ENCODE data around the gene KRTAP3-1. TPM values are rescaled to one million over a fixed set of nuclear protein-coding genes. Genes with fewer than 3 reads are reported as not detected.

Gene KRTAP3-1
- polyA plus RNA-seq, 4 donors, result not detected

GRCh38 chr17:40980596-40980995, 28.3 kb downstream of the KRTAP3-1 start:
- DNase-seq (ENCODE audit: low read depth in 4 of 4, low spot score in 3 of 4), result no peak

GRCh38 chr17:40980117-40980516, 28.8 kb downstream of the KRTAP3-1 start:
- DNase-seq (ENCODE audit: low read depth in 4 of 4, low spot score in 3 of 4), result no peak

GRCh38 chr17:40978575-40979151, 30.3 kb downstream of the KRTAP3-1 start:
- no peak for DNase-seq (ENCODE audit: low read depth in 4 of 4, low spot score in 3 of 4)

GRCh38 chr17:40975516-40975915, 33.4 kb downstream of the KRTAP3-1 start:
- no peak for DNase-seq (ENCODE audit: low read depth in 4 of 4, low spot score in 3 of 4)

GRCh38 chr17:40974366-40974765, 34.6 kb downstream of the KRTAP3-1 start:
- DNase-seq (ENCODE audit: low read depth in 4 of 4, low spot score in 3 of 4), result no peak

- no peak for DNase-seq (ENCODE audit: low read depth in 4 of 4, low spot score in 3 of 4)
Measured at GRCh38 chr17:40967582-40967981, 41.3 kb downstream of the KRTAP3-1 start.

- no peak for DNase-seq (ENCODE audit: low read depth in 4 of 4, low spot score in 3 of 4)
Measured at GRCh38 chr17:40966848-40967247, 42.1 kb downstream of the KRTAP3-1 start, which contains the start of gene KRT39. Gene KRT39, minus strand, starts transcription at chr17:40966948. Its CDS starts 92 bp downstream, at chr17:40966856.

- DNase-seq (ENCODE audit: low read depth in 4 of 4, low spot score in 3 of 4), result no peak
Measured at GRCh38 chr17:40963838-40964237, 45.1 kb downstream of the KRTAP3-1 start.

- no peak for DNase-seq (ENCODE audit: low read depth in 4 of 4, low spot score in 3 of 4)
Measured at GRCh38 chr17:40962059-40962561, 46.8 kb downstream of the KRTAP3-1 start.

GRCh38 chr17:40961591-40961990, 47.3 kb downstream of the KRTAP3-1 start:
- DNase-seq (ENCODE audit: low read depth in 4 of 4, low spot score in 3 of 4), result no peak

GRCh38 chr17:40960144-40960543, 48.8 kb downstream of the KRTAP3-1 start:
- DNase-seq (ENCODE audit: low read depth in 4 of 4, low spot score in 3 of 4), result no peak

Other genes starting within 250 kb of the KRTAP3-1 start
- gene KRT26, start 236.9 kb downstream of the KRTAP3-1 start, polyA plus RNA-seq (ENCODE audit: insufficient read length in 4 of 4), result not detected
- gene KRT27, start 226.6 kb downstream of the KRTAP3-1 start, polyA plus RNA-seq (ENCODE audit: insufficient read length in 4 of 4), result under 1 TPM in 2 of 4 donors, not detected in 2; 0.24 to 0.53 TPM
- under 1 TPM in 1 of 4 donors, not detected in 3; 0.19 TPM for gene KRT28, start 209.2 kb downstream of the KRTAP3-1 start, polyA plus RNA-seq (ENCODE audit: insufficient read length in 4 of 4)
- 10 to 100 TPM; 49.3 to 60.0 (median 58.1) TPM for gene KRT10, start 186.5 kb downstream of the KRTAP3-1 start, polyA plus RNA-seq (ENCODE audit: insufficient read length in 4 of 4)
- gene KRT12, start 141.9 kb downstream of the KRTAP3-1 start, polyA plus RNA-seq (ENCODE audit: insufficient read length in 4 of 4), result under 1 TPM in 2 of 4 donors, not detected in 2; 0.10 to 0.27 TPM
- gene KRT20, start 123.9 kb downstream of the KRTAP3-1 start, polyA plus RNA-seq (ENCODE audit: insufficient read length in 4 of 4), result 1 to 10 TPM in 1 of 4 donors, under 1 TPM in 2, not detected in 1; 0.09 to 2.0 (median 0.58) TPM
- gene KRT23, start 71.5 kb downstream of the KRTAP3-1 start, polyA plus RNA-seq (ENCODE audit: insufficient read length in 4 of 4), result 1 to 10 TPM in 2 of 4 donors, under 1 TPM in 2; 0.52 to 2.1 (median 1.0) TPM
- gene KRT39, start 42.2 kb downstream of the KRTAP3-1 start, polyA plus RNA-seq (ENCODE audit: insufficient read length in 4 of 4), result not detected
- gene KRT40, start 24.8 kb downstream of the KRTAP3-1 start, polyA plus RNA-seq (ENCODE audit: insufficient read length in 4 of 4), result under 1 TPM in 1 of 4 donors, not detected in 3; 0.07 TPM
- gene KRTAP3-3, start 15.0 kb downstream of the KRTAP3-1 start, polyA plus RNA-seq (ENCODE audit: insufficient read length in 4 of 4), result not detected
- not detected for gene KRTAP3-2, start 9.2 kb downstream of the KRTAP3-1 start, polyA plus RNA-seq (ENCODE audit: insufficient read length in 4 of 4)
- not detected for gene KRTAP1-5, start 18.1 kb upstream of the KRTAP3-1 start, polyA plus RNA-seq (ENCODE audit: insufficient read length in 4 of 4)
- not detected for gene KRTAP1-4, start 21.1 kb upstream of the KRTAP3-1 start, polyA plus RNA-seq (ENCODE audit: insufficient read length in 4 of 4)
- not detected for gene KRTAP1-3, start 25.7 kb upstream of the KRTAP3-1 start, polyA plus RNA-seq (ENCODE audit: insufficient read length in 4 of 4)
- not detected for gene KRTAP1-1, start 32.3 kb upstream of the KRTAP3-1 start, polyA plus RNA-seq (ENCODE audit: insufficient read length in 4 of 4)
- gene KRTAP2-1, start 38.2 kb upstream of the KRTAP3-1 start, polyA plus RNA-seq (ENCODE audit: insufficient read length in 4 of 4), result not detected
- not detected for gene KRTAP2-2, start 46.1 kb upstream of the KRTAP3-1 start, polyA plus RNA-seq (ENCODE audit: insufficient read length in 4 of 4)
- gene KRTAP2-3, start 51.0 kb upstream of the KRTAP3-1 start, polyA plus RNA-seq (ENCODE audit: insufficient read length in 4 of 4), result not detected
- not detected for gene KRTAP2-4, start 56.8 kb upstream of the KRTAP3-1 start, polyA plus RNA-seq (ENCODE audit: insufficient read length in 4 of 4)
- gene KRTAP4-7, start 75.0 kb upstream of the KRTAP3-1 start, polyA plus RNA-seq (ENCODE audit: insufficient read length in 4 of 4), result not detected
- gene KRTAP4-8, start 89.0 kb upstream of the KRTAP3-1 start, polyA plus RNA-seq (ENCODE audit: insufficient read length in 4 of 4), result not detected
- not detected for gene KRTAP4-16, start 93.1 kb upstream of the KRTAP3-1 start, polyA plus RNA-seq (ENCODE audit: insufficient read length in 4 of 4)
- gene KRTAP4-9, start 96.3 kb upstream of the KRTAP3-1 start, polyA plus RNA-seq (ENCODE audit: insufficient read length in 4 of 4), result not detected
- gene KRTAP4-11, start 109.2 kb upstream of the KRTAP3-1 start, polyA plus RNA-seq (ENCODE audit: insufficient read length in 4 of 4), result not detected
- gene KRTAP4-12, start 115.1 kb upstream of the KRTAP3-1 start, polyA plus RNA-seq (ENCODE audit: insufficient read length in 4 of 4), result not detected
- not detected for gene KRTAP4-6, start 131.4 kb upstream of the KRTAP3-1 start, polyA plus RNA-seq (ENCODE audit: insufficient read length in 4 of 4)
- gene KRTAP4-5, start 140.7 kb upstream of the KRTAP3-1 start, polyA plus RNA-seq (ENCODE audit: insufficient read length in 4 of 4), result not detected
- gene KRTAP4-4, start 151.6 kb upstream of the KRTAP3-1 start, polyA plus RNA-seq (ENCODE audit: insufficient read length in 4 of 4), result not detected
- gene KRTAP4-3, start 159.1 kb upstream of the KRTAP3-1 start, polyA plus RNA-seq (ENCODE audit: insufficient read length in 4 of 4), result not detected
- gene KRTAP4-2, start 169.1 kb upstream of the KRTAP3-1 start, polyA plus RNA-seq (ENCODE audit: insufficient read length in 4 of 4), result not detected
- gene KRTAP4-1, start 175.8 kb upstream of the KRTAP3-1 start, polyA plus RNA-seq (ENCODE audit: insufficient read length in 4 of 4), result not detected
- gene KRTAP9-1, start 180.8 kb upstream of the KRTAP3-1 start, polyA plus RNA-seq (ENCODE audit: insufficient read length in 4 of 4), result not detected
- not detected for gene KRTAP9-2, start 217.5 kb upstream of the KRTAP3-1 start, polyA plus RNA-seq (ENCODE audit: insufficient read length in 4 of 4)
- gene KRTAP9-3, start 223.3 kb upstream of the KRTAP3-1 start, polyA plus RNA-seq (ENCODE audit: insufficient read length in 4 of 4), result not detected
- gene KRTAP9-8, start 228.9 kb upstream of the KRTAP3-1 start, polyA plus RNA-seq (ENCODE audit: insufficient read length in 4 of 4), result not detected
- gene KRTAP9-4, start 240.6 kb upstream of the KRTAP3-1 start, polyA plus RNA-seq (ENCODE audit: insufficient read length in 4 of 4), result not detected
- not detected for gene KRTAP9-9, start 246.3 kb upstream of the KRTAP3-1 start, polyA plus RNA-seq (ENCODE audit: insufficient read length in 4 of 4)